ENCODE data around the gene MYOCOS. TPM values are rescaled to one million over a fixed set of nuclear protein-coding genes. Genes with fewer than 3 reads are reported as not detected.

Gene MYOCOS
- total and polyA plus RNA-seq, 2 donors (not counting 1 experiment from before 2014, with no cell fraction given) = not detected

- DNase-seq (ENCODE audit: low read depth in 2 of 2) = no peak
- H3K4me3 ChIP-seq (replicated peaks in 1 of 4; ENCODE audit: control extremely low read depth in 1 of 4, insufficient read depth in 1 of 4, low read depth in 3 of 4, low read length in 4 of 4) = no peak overlapping the region
Measured at GRCh38 chr1:171628225-171628624, 6.2 kb downstream of the MYOCOS start.

GRCh38 chr1:171635661-171636060, 13.6 kb downstream of the MYOCOS start:
- Histone ChIP-seq H3K27ac (ENCODE audit: insufficient read depth, low read length) (no peak overlapping the region), H3K4me1 (ENCODE audit: control insufficient read depth, extremely low read depth, insufficient read depth, low read length) (no peaks in the 10 kb centered on the region), H4K20me1 (ENCODE audit: control insufficient read depth, extremely low read depth, insufficient read depth, low read length) (no peaks in the 10 kb centered on the region), H3K9ac (ENCODE audit: insufficient read depth, low read length) (no peak overlapping the region), H3K9me3 (ENCODE audit: control insufficient read depth, insufficient read depth, low read depth, low read length) (no peaks in the 10 kb centered on the region), H3K27me3 (ENCODE audit: control insufficient read depth, insufficient read depth, low read length) (peaks cover 2% of the 10 kb centered on the region), H2AFZ (ENCODE audit: low read length) (no peak overlapping the region), H3K36me3 (ENCODE audit: control insufficient read depth, insufficient read depth, low read length) (no peaks in the 10 kb centered on the region), H3K79me2 (ENCODE audit: control insufficient read depth, insufficient read depth, low read length) (no peaks in the 10 kb centered on the region), H3K4me3 (replicated peaks in 1 of 4; ENCODE audit: control extremely low read depth in 1 of 4, insufficient read depth in 1 of 4, low read depth in 3 of 4, low read length in 4 of 4) (no peak overlapping the region), H3K4me2 (ENCODE audit: extremely low read depth, insufficient read depth, low read length) (no peak overlapping the region)
- TF ChIP-seq CTCF (conservative IDR thresholded peaks at IDR 0.05 in 1 of 2, IDR thresholded peaks at IDR 0.05 in 1 of 2; ENCODE audit: low read depth in 1 of 2, low read length in 2 of 2) = no peak
- no peak for TF ChIP-seq EZH2 (IDR thresholded peaks at IDR 0.05; ENCODE audit: low read length, missing control alignments)
- no peak for DNase-seq (ENCODE audit: low read depth in 2 of 2)

More at GRCh38 chr1:171628225-171628624, 6.2 kb downstream of the MYOCOS start:
- Histone ChIP-seq H2AFZ (ENCODE audit: low read length) (no peak overlapping the region), H3K79me2 (ENCODE audit: control insufficient read depth, insufficient read depth, low read length) (no peaks in the 10 kb centered on the region), H3K9ac (ENCODE audit: insufficient read depth, low read length) (no peak overlapping the region), H3K27me3 (ENCODE audit: control insufficient read depth, insufficient read depth, low read length) (no peaks in the 10 kb centered on the region), H3K4me1 (ENCODE audit: control insufficient read depth, extremely low read depth, insufficient read depth, low read length) (no peaks in the 10 kb centered on the region), H3K36me3 (ENCODE audit: control insufficient read depth, insufficient read depth, low read length) (no peaks in the 10 kb centered on the region), H3K4me2 (ENCODE audit: extremely low read depth, insufficient read depth, low read length) (no peak overlapping the region), H3K27ac (ENCODE audit: insufficient read depth, low read length) (no peak overlapping the region), H3K9me3 (ENCODE audit: control insufficient read depth, insufficient read depth, low read depth, low read length) (no peaks in the 10 kb centered on the region), H4K20me1 (ENCODE audit: control insufficient read depth, extremely low read depth, insufficient read depth, low read length) (no peaks in the 10 kb centered on the region)
- no peak for TF ChIP-seq EZH2 (IDR thresholded peaks at IDR 0.05; ENCODE audit: low read length, missing control alignments)
- TF ChIP-seq CTCF (conservative IDR thresholded peaks at IDR 0.05 in 1 of 2, IDR thresholded peaks at IDR 0.05 in 1 of 2; ENCODE audit: low read depth in 1 of 2, low read length in 2 of 2) = no peak

GRCh38 chr1:171636141-171636540, 14.1 kb downstream of the MYOCOS start:
- no peaks in the 10 kb centered on the region for H3K4me1 ChIP-seq (ENCODE audit: control insufficient read depth, extremely low read depth, insufficient read depth, low read length)
- no peaks in the 10 kb centered on the region for H3K36me3 ChIP-seq (ENCODE audit: control insufficient read depth, insufficient read depth, low read length)
- DNase-seq (ENCODE audit: low read depth in 2 of 2) = no peak
- H3K4me2 ChIP-seq (ENCODE audit: extremely low read depth, insufficient read depth, low read length) = no peak overlapping the region
- no peak overlapping the region for H3K9ac ChIP-seq (ENCODE audit: insufficient read depth, low read length)
- no peaks in the 10 kb centered on the region for H3K9me3 ChIP-seq (ENCODE audit: control insufficient read depth, insufficient read depth, low read depth, low read length)
- TF ChIP-seq EZH2 (IDR thresholded peaks at IDR 0.05; ENCODE audit: low read length, missing control alignments) = no peak
- TF ChIP-seq CTCF (conservative IDR thresholded peaks at IDR 0.05 in 1 of 2, IDR thresholded peaks at IDR 0.05 in 1 of 2; ENCODE audit: low read depth in 1 of 2, low read length in 2 of 2) = no peak
- no peak overlapping the region for H2AFZ ChIP-seq (ENCODE audit: low read length)
- H3K27ac ChIP-seq (ENCODE audit: insufficient read depth, low read length) = no peak overlapping the region
- no peak overlapping the region for H3K4me3 ChIP-seq (replicated peaks in 1 of 4; ENCODE audit: control extremely low read depth in 1 of 4, insufficient read depth in 1 of 4, low read depth in 3 of 4, low read length in 4 of 4)
- H3K27me3 ChIP-seq (ENCODE audit: control insufficient read depth, insufficient read depth, low read length) = peaks cover 2% of the 10 kb centered on the region
- H4K20me1 ChIP-seq (ENCODE audit: control insufficient read depth, extremely low read depth, insufficient read depth, low read length) = no peaks in the 10 kb centered on the region
- no peaks in the 10 kb centered on the region for H3K79me2 ChIP-seq (ENCODE audit: control insufficient read depth, insufficient read depth, low read length)
